NCI-H2227 (cell line): ENCODE results near the gene FUCA1.
"Not testable (repeated sequence)": the region's sequence is repeated elsewhere in the genome, so short reads cannot be mapped to it uniquely, and the experiment has no call there.

ENCODE experiments used
- DNase-seq: peaks from one replicate; lab custom pipeline; 2025; ENCODE audit not compliant: unreplicated experiment; lab: John Stamatoyannopoulos, UW

The FUCA1 gene

DNA sequence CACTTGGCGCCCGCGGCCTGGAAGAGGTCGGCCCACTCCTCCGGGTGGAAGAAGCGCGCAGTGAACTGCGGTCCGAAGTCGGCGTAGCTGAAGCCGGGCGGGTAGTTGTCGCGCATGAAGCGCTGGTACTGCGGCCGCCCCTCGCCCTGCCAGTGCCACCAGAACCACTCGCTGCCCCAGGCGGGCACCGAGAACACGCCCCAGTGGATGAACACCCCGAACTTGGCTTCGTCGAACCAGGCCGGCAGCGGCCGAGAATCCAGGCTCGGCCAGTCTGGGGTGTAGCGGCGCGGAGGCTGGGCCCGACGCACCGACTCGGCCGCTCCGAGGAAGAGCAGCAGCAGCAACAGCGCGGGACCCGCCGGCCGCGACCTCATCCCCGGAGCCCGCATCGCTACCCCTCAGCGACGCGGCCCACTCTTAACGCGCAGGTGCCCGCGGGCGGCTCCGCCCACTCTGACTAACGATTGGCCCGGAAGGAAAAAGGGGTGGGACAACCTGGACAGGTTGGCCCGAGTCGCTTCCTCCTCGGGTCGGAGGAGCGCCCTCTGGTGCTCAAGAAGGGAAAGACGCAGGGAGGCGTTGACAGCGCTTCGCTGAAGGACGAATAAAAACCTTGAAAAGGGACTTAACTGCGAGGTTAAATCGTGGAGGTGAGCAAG lies at the start of gene FUCA1:
TSS of gene FUCA1 (minus strand) at position 396 of the 662 bp plus-strand sequence. CDS start at position 392, 4 bp downstream.
- peak; percentile 99 for DNase-seq

DNA sequence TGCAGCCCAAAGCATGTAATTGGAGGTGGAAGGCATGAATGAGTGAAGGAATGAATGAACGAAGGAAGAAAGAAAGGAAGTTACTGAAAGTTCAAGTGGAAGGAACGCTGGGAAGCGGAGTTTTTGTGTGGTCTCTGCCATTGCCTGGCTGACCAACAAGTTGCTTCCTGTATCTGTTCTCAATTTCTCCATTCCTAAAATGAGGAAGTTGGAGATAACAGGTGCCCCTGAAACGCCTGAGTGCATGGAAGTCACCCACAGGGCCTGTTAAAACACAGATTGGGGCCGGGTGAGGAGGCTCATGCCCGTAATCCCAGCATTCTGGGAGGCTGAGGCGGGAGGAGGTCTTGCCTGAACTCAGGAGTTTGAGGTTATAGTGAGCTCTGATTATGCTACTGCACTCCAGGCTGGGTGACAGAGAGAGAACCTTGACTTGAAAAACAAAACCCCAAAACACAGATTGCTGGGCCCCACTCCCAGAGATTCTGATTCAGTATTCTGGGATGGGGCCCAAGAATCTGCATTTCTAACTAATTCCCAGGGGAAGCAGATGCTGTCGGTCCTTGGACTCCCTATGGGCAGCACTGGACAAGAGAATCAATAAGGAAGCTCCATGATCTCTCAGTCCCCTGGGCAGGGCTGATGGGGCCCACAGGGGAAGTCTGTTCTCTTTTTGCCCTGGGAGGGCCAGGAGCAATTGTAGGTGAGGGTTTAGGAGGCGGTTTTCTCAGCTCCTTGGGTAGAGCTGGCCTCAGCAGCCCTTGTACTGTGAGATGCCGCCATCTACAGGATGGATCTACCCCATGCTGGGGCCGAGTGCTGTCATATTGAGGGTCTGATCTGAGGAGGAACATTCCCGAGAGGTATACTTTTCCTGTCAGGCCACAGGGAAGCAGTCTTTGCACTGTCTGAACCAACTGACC lies 48.4 kb upstream of the FUCA1 start:
- peak; percentile 82 for DNase-seq

DNA sequence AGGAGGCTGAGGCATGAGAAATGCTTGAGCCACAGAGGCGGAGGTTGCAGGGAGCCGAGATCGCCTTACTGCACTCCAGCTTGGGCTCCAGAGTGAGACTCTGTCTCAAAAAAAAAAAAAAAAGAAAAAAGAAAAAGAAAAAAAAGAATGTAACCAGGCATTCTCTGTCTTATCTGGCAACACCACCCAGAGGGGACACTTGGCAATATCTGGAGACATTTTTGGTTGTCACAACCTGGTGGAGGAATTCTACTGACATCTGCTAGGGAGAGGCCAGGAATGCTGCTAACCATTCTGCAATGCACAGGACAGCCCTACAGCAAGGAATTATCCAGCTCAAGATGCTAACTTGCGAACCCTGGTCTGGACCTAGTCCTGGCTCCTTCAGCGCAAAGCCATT lies 47.4 kb upstream of the FUCA1 start:
- DNase-seq = no peak

DNA sequence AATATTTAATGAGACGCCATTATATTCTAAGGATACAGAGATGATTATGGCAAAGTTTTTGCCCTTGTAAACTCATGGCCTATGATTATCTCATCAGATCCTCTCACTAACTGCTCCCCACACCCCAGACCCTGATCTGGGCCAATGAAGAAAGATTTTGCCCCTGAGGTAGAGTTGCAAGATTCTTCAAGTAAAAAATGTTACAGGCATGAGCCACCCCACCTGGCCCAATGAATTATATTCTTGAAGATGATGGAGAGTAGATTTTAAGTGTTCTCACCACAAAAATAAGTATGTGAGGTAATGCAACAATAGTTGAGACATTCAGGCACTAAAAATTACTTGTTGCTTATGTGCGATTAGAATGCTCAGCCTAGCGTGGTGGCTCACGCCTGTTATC lies 46.8 kb upstream of the FUCA1 start:
- DNase-seq = no peak

- DNase-seq = no peak
Observed at GRCh38 chr1:23913212-23913880, 45.3 kb upstream of the FUCA1 start, which contains the start of gene CNR2. TSS of gene CNR2 (minus strand) at chr1:23913362. CDS start at chr1:23875617, 37,745 bp downstream.

- DNase-seq = no peak
Observed at GRCh38 chr1:23911921-23912320, 43.8 kb upstream of the FUCA1 start.

GRCh38 chr1:23910553-23911246 lies 42.6 kb upstream of the FUCA1 start:
- DNase-seq = no peak

GRCh38 chr1:23910144-23910543 lies 42.1 kb upstream of the FUCA1 start:
- DNase-seq = no peak

GRCh38 chr1:23909412-23909811 lies 41.3 kb upstream of the FUCA1 start:
- DNase-seq = no peak

- DNase-seq = no peak
Observed at GRCh38 chr1:23908453-23909341, 40.6 kb upstream of the FUCA1 start.

DNA sequence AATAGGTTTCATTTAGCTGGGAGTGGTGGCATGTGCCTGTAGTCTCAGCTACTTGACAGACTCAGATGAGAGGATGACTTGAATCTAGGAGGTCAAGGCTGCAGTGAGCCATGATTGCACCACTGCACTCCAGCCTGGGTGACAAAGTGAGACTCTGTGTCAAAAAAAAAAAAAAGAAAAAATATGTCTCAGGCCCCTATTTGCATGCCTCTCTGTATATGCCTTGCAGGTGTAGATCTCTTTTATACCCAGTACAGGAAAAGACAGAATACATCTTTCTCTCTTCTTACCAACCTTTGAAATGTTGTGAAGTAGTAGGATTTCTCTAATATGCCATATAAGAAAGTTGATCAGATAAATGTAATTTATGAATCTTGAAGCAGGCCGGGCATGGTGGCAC lies 38.6 kb upstream of the FUCA1 start:
- DNase-seq = no peak

DNA sequence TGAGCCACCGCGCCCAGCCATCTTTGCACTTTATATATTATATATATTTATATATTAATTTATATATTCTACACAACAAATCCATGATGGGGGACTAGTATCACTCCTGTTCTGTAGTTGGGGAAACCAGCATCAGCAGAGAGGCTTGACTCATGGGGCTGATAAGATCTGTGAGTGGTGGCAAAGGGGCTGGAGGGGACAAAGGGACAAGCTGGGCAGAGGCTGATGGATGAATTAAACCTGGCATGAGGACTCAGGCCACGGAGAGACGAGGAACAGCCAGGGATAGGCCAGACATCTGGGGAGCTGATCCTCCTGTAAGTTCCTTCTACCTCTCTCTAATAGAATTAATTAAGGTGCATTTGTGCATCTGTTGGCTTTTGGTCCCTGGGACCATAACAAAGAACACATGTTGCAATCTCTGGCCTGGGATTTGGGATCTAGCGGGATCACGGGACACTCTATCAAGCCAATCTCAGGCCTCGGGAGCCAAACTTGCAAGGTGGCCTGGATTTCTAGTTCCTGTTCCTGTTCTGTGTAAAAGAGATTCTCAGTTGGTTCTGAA lies 37.5 kb upstream of the FUCA1 start:
- no peak for DNase-seq

GRCh38 chr1:23904748-23905357 lies 36.8 kb upstream of the FUCA1 start:
- DNase-seq = no peak

DNA sequence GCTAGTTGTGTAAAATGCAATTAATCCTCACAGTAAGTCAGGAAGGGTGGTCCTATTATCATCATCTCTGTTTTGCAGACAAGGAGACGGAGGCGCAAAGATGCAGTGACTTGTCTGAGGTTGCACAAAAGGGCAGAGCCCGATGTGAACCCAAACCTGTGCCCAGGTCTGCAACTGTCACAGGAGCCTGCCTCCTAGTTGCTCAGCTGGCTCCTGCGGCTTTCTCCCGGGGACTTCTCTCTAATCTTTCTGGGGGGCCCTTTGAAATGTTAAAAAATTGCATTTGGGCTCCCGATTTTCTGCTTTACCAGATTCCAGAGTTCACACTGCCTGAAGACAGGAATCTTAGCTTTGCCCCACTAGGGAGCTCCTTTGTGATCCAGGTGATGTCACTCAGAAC lies 35.7 kb upstream of the FUCA1 start:
- DNase-seq = no peak

DNA sequence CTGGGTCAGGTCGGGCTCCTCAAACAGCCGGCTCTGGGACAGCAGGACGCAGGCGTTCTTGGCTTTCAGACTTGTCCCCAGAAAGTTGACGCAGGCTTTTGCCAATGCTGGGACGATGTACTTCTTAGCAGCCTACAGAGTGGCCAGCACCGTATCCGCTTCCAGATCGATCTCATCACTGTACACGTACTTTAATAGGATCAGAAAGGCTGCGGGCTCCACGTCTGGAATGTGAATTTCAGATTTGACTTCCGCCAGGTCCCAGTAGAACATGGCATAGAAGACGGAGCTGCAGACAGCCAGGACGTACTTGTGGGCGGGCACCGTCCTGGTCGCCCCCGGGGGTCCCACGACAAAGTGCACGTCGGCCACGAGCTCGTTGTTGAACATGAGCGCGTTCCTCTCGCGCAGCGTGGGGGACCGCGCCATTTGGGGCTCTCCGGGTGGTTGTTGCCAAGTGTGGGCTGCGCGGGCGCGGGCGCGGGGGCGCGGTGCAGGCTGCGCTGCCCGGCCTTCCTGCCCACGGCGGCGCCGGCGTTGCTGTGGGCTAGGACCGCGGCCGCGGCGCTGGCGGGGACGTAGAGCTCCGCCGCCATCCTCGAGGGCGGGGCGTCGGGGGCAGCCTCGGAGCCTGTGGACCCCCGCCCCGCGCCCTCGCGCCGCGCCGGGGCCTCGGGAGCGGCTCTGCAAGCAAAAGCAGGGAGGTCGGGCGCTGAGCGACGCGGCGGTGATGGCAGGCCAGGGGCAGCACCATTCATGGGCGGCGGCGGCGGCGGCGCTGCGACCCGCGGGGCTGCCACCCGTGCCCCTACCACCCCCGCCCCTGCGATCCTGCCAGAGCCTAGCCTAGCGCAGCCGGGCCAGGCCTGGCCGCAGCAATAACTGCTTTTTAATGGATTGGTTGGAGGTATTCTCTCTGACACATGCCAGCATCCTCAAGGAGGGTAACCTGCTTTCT lies 34.5 kb upstream of the FUCA1 start:
- DNase-seq = peak; percentile 60

- not testable (repeated sequence) for DNase-seq
Observed at GRCh38 chr1:23900017-23900416, 31.9 kb upstream of the FUCA1 start.

- DNase-seq = no peak
Observed at GRCh38 chr1:23899070-23899469, 31.0 kb upstream of the FUCA1 start.

DNA sequence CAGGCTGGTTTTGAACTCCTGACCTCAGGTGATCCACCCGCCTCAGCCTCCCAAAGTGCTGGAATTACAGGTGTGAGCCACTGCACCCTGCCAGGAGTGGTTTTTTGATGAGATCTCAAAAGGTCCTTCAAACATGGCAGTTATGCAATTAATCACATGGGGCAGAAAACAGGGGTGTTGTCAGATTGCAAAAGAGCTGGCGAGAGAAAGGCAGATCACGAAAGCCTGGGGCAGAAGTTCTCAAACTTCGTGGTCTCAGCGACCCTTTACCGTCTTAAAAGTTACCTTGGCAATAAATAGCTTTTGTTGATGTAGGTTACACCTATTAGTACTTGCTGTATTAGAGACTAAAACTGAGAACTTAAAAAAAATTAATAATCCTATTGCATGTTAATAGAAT lies 29.0 kb upstream of the FUCA1 start:
- no peak for DNase-seq
